Measurements from ENCODE around the gene PHF5A.

GRCh38 chr22:41499624-41500280 lies 31.3 kb upstream of the PHF5A start:
- TF ChIP-seq MYC (IDR thresholded peaks at IDR 0.05; ENCODE audit: low read depth, low read length) (no peak), CTCF (IDR thresholded peaks at IDR 0.05; ENCODE audit: low read depth, low read length) (no peak)
